SK-N-SH (cell line): ENCODE measurements around the gene MRPL24. TPM values are rescaled to one million over a fixed set of nuclear protein-coding genes. Genes with fewer than 3 reads are reported as not detected.

ENCODE experiments used
- CTCF ChIA-PET: fragments of 300-600, 350-600 bp; formaldehyde crosslinking; extraction: SDS; loops from one replicate; lab custom pipeline; 2021; lab: Yijun Ruan, JAX
- POLR2A ChIA-PET: fragments of 350-600 bp; sonication (Branson Sonifier 250); formaldehyde crosslinking; extraction: SDS; loops from one replicate; lab custom pipeline; 2020; ENCODE audit warnings: antibody characterized with exemption, inconsistent platforms; lab: Yijun Ruan, JAX
- DNase-seq: peaks from one replicate; pipeline ENCODE4 v3.0.0; 2012
- H2AFZ ChIP-seq: fragments of 200-600 bp; sonication (generic); 2 replicates; pipeline ENCODE4 v1.8.1; 2016; ENCODE audit warnings: antibody characterized with exemption, mild to moderate bottlenecking, low read depth
- H3F3A ChIP-seq: fragments of 200-600 bp; sonication (generic); replicated peaks from 2 replicates; pipeline ENCODE3; 2016; ENCODE audit warnings: antibody characterized with exemption, mild to moderate bottlenecking; ENCODE audit not compliant: insufficient read depth
- H3K27ac ChIP-seq, 2 experiments: fragments of 200-500 bp in 1 of 2; fragments of 200-600 bp in 1 of 2; sonication (Bioruptor generic) in 1 of 2; sonication (generic), shearing (Covaris generic) in 1 of 2; 2 replicates each; pipeline versions ENCODE4 v1.5.1 to v1.6.1; 2014 to 2016; ENCODE audit warnings: low read depth in 2 of 2, inconsistent platforms in 1 of 2, low read length in 1 of 2, mild to moderate bottlenecking in 1 of 2, mixed read lengths in 1 of 2
- H3K27me3 ChIP-seq: fragments of 200-600 bp; sonication (generic), shearing (Covaris generic); 2 replicates; pipeline ENCODE4 v1.6.1; 2016; ENCODE audit warnings: mixed run types; ENCODE audit not compliant: insufficient read depth
- H3K36me3 ChIP-seq, 2 experiments: fragments of 200-500 bp in 1 of 2; fragments of 200-600 bp in 1 of 2; sonication (Bioruptor generic) in 1 of 2; sonication (generic) in 1 of 2; replicated peaks in 1 of 2; 2 replicates each; pipeline versions ENCODE3 to v1.5.1; 2014 to 2016; ENCODE audit warnings: low read length in 1 of 2, mild to moderate bottlenecking in 1 of 2; ENCODE audit not compliant: insufficient read depth in 2 of 2, control insufficient read depth in 1 of 2
- H3K4me1 ChIP-seq, 2 experiments: fragments of 200-500 bp in 1 of 2; fragments of 200-600 bp in 1 of 2; sonication (Bioruptor generic) in 1 of 2; sonication (generic), shearing (Covaris generic) in 1 of 2; 2 replicates each; pipeline versions ENCODE4 v1.5.1 to v1.6.1; 2014 to 2016; ENCODE audit warnings: low read depth in 1 of 2, low read length in 1 of 2, mixed run types in 1 of 2; ENCODE audit not compliant: insufficient read depth in 2 of 2, control insufficient read depth in 1 of 2
- H3K4me2 ChIP-seq: fragments of 200-600 bp; sonication (generic), shearing (Covaris generic); 2 replicates; pipeline ENCODE4 v1.6.1; 2017; ENCODE audit warnings: mixed run types
- H3K4me3 ChIP-seq, 2 experiments: fragments of 200-500 bp in 1 of 2; fragments of 200-600 bp in 1 of 2; sonication (Bioruptor generic) in 1 of 2; sonication (generic), shearing (Covaris generic) in 1 of 2; 2 replicates each; pipeline versions ENCODE4 v1.5.1 to v1.8.1; 2014 to 2016; ENCODE audit warnings: low read depth in 2 of 2, inconsistent platforms in 1 of 2, low read length in 1 of 2, mild to moderate bottlenecking in 1 of 2, mixed read lengths in 1 of 2, moderate library complexity in 1 of 2
- H3K79me2 ChIP-seq: fragments of 200-600 bp; sonication (generic); 2 replicates; pipeline ENCODE4 v1.8.1; 2017; ENCODE audit warnings: mild to moderate bottlenecking; ENCODE audit not compliant: insufficient read depth
- H3K9ac ChIP-seq: fragments of 200-600 bp; sonication (generic); 2 replicates; pipeline ENCODE4 v1.6.1; 2017; ENCODE audit warnings: mixed run types
- H3K9me2 ChIP-seq: fragments of 200-600 bp; sonication (generic); 2 replicates; pipeline ENCODE4 v1.6.1; 2017; ENCODE audit warnings: mixed run types
- H3K9me3 ChIP-seq: fragments of 200-600 bp; sonication (generic); 2 replicates; pipeline ENCODE4 v1.6.1; 2017; ENCODE audit warnings: mixed run types, mild to moderate bottlenecking, moderate library complexity
- H4K20me1 ChIP-seq: fragments of 200-600 bp; sonication (generic); 2 replicates; pipeline ENCODE4 v1.6.1; 2017; ENCODE audit warnings: mild to moderate bottlenecking, mixed run types; ENCODE audit not compliant: insufficient read depth
- EP300 ChIP-seq, 2 experiments: IDR thresholded peaks; 2 replicates each; pipeline versions ENCODE4 v1.4.0 to v1.6.1; 2012; ENCODE audit warnings: borderline replicate concordance in 1 of 2, low read depth in 1 of 2, low read length in 1 of 2
- EZH2phosphoT487 ChIP-seq: fragments of 200-600 bp; sonication (generic); IDR thresholded peaks from 2 replicates; pipeline ENCODE4 v1.6.1; 2017; ENCODE audit warnings: low read depth, mixed run types, mild to moderate bottlenecking, antibody characterized with exemption, moderate library complexity, borderline replicate concordance
- FOSL2 ChIP-seq: IDR thresholded peaks from 2 replicates; pipeline ENCODE4 v1.4.0; 2012; ENCODE audit warnings: low read depth, mild to moderate bottlenecking, moderate library complexity, borderline replicate concordance
- FOXJ3 ChIP-seq: sonication (generic); formaldehyde crosslinking; IDR thresholded peaks from 2 replicates; pipeline ENCODE4 v1.5.1; 2020; ENCODE audit warnings: mild to moderate bottlenecking, missing genetic modification reagents
- FOXM1 ChIP-seq: IDR thresholded peaks from 2 replicates; pipeline ENCODE4 v1.4.0; 2012; ENCODE audit warnings: low read depth, mild to moderate bottlenecking
- GABPA ChIP-seq: IDR thresholded peaks from 2 replicates; pipeline ENCODE4 v1.4.0; 2012; ENCODE audit warnings: low read depth, mild to moderate bottlenecking
- IRF3 ChIP-seq: fragments of 150-350 bp; IDR thresholded peaks from 2 replicates; pipeline ENCODE4 v1.6.1; 2016; ENCODE audit warnings: mild to moderate bottlenecking, low read depth, low read length
- NFIC ChIP-seq: IDR thresholded peaks from 2 replicates; pipeline ENCODE4 v1.4.0; 2012; ENCODE audit warnings: borderline replicate concordance
- NRF1 ChIP-seq: IDR thresholded peaks from 2 replicates; pipeline ENCODE4 v1.6.1; 2012; ENCODE audit warnings: low read depth, mild to moderate bottlenecking, low read length
- POLR2AphosphoS5 ChIP-seq: IDR thresholded peaks from 2 replicates; pipeline ENCODE4 v1.6.1; 2012; ENCODE audit warnings: low read depth, low read length
- RCOR1 ChIP-seq: fragments of 150-350 bp; IDR thresholded peaks from 2 replicates; pipeline ENCODE4 v1.6.1; 2017; ENCODE audit warnings: antibody characterized with exemption, low read length
- RFX5 ChIP-seq: IDR thresholded peaks from 2 replicates; pipeline ENCODE4 v1.6.1; 2012; ENCODE audit warnings: mild to moderate bottlenecking, improper control_type of control experiment, low read length
- RXRA ChIP-seq: IDR thresholded peaks from 2 replicates; pipeline ENCODE4 v1.4.0; 2012; ENCODE audit warnings: low read depth, mild to moderate bottlenecking, borderline replicate concordance
- TCF12 ChIP-seq: IDR thresholded peaks from 2 replicates; pipeline ENCODE4 v1.4.0; 2012
- TEAD4 ChIP-seq: IDR thresholded peaks from 2 replicates; pipeline ENCODE4 v1.4.0; 2012; ENCODE audit warnings: mild to moderate bottlenecking, borderline replicate concordance; ENCODE audit not compliant: insufficient read depth
- WGBS: methylation state at CpG from one replicate; pipeline ENCODE4 v1.1.6; 2017; ENCODE audit warnings: low lambda C conversion rate; 5-methylcytosine and 5-hydroxymethylcytosine counted together
- polyA plus RNA-seq, 3 experiments: library from polyadenylated mRNA; depleted of rRNA; stranded (reverse); fragments of >200 nt; gene quantifications; 2 replicates each; pipeline ENCODE4 v1.2.3, GENCODE V29; 2012
- TF ChIP-seq, protein P1 (sequence below): IDR thresholded peaks from 2 replicates; pipeline ENCODE4 v1.4.0; 2012; ENCODE audit warnings: low read depth, borderline replicate concordance
- TF ChIP-seq, protein P2 (sequence below): IDR thresholded peaks from 2 replicates; pipeline ENCODE4 v1.4.0; 2012; ENCODE audit warnings: low read depth, borderline replicate concordance
- TF ChIP-seq, protein P3 (sequence below): IDR thresholded peaks from 2 replicates; pipeline ENCODE4 v1.6.1; 2012; ENCODE audit warnings: mild to moderate bottlenecking, low read depth, low read length, moderate library complexity

MRPL24 gene
- polyA plus RNA-seq, 1 of the 3 experiments (the other 2 are of a cell fraction), result 149 TPM

GRCh38 chr1:156700736-156701531 lies 40.0 kb downstream of the MRPL24 start:
- no peak overlapping the region for H3K4me3 ChIP-seq
- TF ChIP-seq RXRA (no peak), RFX5 (no peak), IRF3 (no peak), FOXM1 (no peak), NFIC (no peak), NRF1 (no peak), TCF12 (no peak), EP300 (IDR thresholded peaks at IDR 0.05; ENCODE audit: borderline replicate concordance in 1 of 2, low read depth in 1 of 2, low read length in 1 of 2) (no peak), EZH2phosphoT487 (no peak), TEAD4 (no peak), GABPA (no peak)
- 87% methylated on average over 8 of the region's 8 CpGs for WGBS
- no peak overlapping the region for H3K4me2 ChIP-seq
- no peaks in the 10 kb centered on the region for H3K27me3 ChIP-seq
- H3K36me3 ChIP-seq, result peaks cover 0 to 18% of the 10 kb centered on the region in 2 experiments
- no peak overlapping the region for H3K9ac ChIP-seq
- POLR2A ChIA-PET, result interaction anchor here (1.1 to 1.8 kb wide), 2 partner anchors 9 to 10 kb away, joined by 6 to 7 read pairs; no protein-coding TSS in a partner anchor
- no peaks in the 10 kb centered on the region for H4K20me1 ChIP-seq
- H3K4me1 ChIP-seq, result peaks cover 26 to 62% of the 10 kb centered on the region in 2 experiments
- CTCF ChIA-PET, result interaction anchor here (1.2 to 45.5 kb wide), 6 partner anchors 5 to 189 kb away, joined by 3 to 2702 read pairs (median 7); partner anchors contain the start of genes CRABP2, ISG20L2, METTL25B and NES
- H3K9me3 ChIP-seq, result no peaks in the 10 kb centered on the region
- H3F3A ChIP-seq, result peaks cover 11% of the 10 kb centered on the region
- no peak overlapping the region for H2AFZ ChIP-seq
- H3K79me2 ChIP-seq, result no peaks in the 10 kb centered on the region
- peak overlapping the region in 1 of 2 experiments; percentile 1; a peak in 1 of 4 replicates for H3K27ac ChIP-seq
- H3K9me2 ChIP-seq, result no peaks in the 10 kb centered on the region
- DNase-seq, result no peak

DNA sequence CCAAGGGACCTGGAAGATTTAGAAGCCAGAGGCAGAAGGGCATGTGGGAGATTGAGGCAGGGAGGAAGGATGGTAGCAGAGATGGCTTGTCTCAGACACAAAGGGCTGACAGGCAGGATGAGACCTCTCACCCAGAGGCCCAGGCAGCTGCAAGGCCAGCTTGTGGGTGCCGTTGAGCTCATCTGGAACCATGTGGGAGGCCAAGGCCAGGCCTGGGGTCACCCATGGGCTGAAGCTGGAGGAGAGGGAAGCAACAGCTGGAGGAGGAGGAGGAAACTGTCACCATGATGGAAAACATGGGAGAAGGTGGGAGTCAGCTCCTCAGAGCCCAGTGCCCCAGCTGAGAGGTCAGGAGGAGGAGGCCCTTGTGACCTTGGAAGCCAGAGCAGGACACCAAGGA lies 41.9 kb downstream of the MRPL24 start:
- no peaks in the 10 kb centered on the region for H3K79me2 ChIP-seq
- DNase-seq, result no peak
- ChIA-PET CTCF (interaction anchor here (0.6 to 45.5 kb wide), 6 partner anchors 4 to 193 kb away, joined by 3 to 2702 read pairs (median 4); partner anchors contain the start of genes CRABP2, ISG20L2, METTL25B and MRPL24), POLR2A (interaction anchor here (0.9 to 2.0 kb wide), 3 partner anchors 8 to 12 kb away, joined by 3 to 7 read pairs (median 4); no protein-coding TSS in a partner anchor)
- peaks cover 0 to 18% of the 10 kb centered on the region in 2 experiments for H3K36me3 ChIP-seq
- H3K9ac ChIP-seq, result no peak overlapping the region
- no peak overlapping the region for H2AFZ ChIP-seq
- H4K20me1 ChIP-seq, result no peaks in the 10 kb centered on the region
- no peaks in the 10 kb centered on the region for H3K9me3 ChIP-seq
- H3K4me2 ChIP-seq, result no peak overlapping the region
- peaks cover 13% of the 10 kb centered on the region for H3F3A ChIP-seq
- no peak overlapping the region; a peak in 1 of 4 replicates for H3K27ac ChIP-seq
- H3K4me3 ChIP-seq, result no peak overlapping the region
- WGBS, result 40% methylated on average over 1 of the region's 1 CpG
- peaks cover 11 to 49% of the 10 kb centered on the region in 2 experiments for H3K4me1 ChIP-seq
- TF ChIP-seq, protein P1, sequence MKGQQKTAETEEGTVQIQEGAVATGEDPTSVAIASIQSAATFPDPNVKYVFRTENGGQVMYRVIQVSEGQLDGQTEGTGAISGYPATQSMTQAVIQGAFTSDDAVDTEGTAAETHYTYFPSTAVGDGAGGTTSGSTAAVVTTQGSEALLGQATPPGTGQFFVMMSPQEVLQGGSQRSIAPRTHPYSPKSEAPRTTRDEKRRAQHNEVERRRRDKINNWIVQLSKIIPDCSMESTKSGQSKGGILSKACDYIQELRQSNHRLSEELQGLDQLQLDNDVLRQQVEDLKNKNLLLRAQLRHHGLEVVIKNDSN, result no peak
- TF ChIP-seq, protein P2, sequence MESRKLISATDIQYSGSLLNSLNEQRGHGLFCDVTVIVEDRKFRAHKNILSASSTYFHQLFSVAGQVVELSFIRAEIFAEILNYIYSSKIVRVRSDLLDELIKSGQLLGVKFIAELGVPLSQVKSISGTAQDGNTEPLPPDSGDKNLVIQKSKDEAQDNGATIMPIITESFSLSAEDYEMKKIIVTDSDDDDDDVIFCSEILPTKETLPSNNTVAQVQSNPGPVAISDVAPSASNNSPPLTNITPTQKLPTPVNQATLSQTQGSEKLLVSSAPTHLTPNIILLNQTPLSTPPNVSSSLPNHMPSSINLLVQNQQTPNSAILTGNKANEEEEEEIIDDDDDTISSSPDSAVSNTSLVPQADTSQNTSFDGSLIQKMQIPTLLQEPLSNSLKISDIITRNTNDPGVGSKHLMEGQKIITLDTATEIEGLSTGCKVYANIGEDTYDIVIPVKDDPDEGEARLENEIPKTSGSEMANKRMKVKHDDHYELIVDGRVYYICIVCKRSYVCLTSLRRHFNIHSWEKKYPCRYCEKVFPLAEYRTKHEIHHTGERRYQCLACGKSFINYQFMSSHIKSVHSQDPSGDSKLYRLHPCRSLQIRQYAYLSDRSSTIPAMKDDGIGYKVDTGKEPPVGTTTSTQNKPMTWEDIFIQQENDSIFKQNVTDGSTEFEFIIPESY, result no peak
- TF ChIP-seq FOXJ3, result no peak
- TF ChIP-seq FOSL2, result no peak
- TF ChIP-seq POLR2AphosphoS5, result no peak
- TF ChIP-seq RCOR1, result no peak
- TF ChIP-seq FOXM1, result no peak
- TF ChIP-seq, protein P3, sequence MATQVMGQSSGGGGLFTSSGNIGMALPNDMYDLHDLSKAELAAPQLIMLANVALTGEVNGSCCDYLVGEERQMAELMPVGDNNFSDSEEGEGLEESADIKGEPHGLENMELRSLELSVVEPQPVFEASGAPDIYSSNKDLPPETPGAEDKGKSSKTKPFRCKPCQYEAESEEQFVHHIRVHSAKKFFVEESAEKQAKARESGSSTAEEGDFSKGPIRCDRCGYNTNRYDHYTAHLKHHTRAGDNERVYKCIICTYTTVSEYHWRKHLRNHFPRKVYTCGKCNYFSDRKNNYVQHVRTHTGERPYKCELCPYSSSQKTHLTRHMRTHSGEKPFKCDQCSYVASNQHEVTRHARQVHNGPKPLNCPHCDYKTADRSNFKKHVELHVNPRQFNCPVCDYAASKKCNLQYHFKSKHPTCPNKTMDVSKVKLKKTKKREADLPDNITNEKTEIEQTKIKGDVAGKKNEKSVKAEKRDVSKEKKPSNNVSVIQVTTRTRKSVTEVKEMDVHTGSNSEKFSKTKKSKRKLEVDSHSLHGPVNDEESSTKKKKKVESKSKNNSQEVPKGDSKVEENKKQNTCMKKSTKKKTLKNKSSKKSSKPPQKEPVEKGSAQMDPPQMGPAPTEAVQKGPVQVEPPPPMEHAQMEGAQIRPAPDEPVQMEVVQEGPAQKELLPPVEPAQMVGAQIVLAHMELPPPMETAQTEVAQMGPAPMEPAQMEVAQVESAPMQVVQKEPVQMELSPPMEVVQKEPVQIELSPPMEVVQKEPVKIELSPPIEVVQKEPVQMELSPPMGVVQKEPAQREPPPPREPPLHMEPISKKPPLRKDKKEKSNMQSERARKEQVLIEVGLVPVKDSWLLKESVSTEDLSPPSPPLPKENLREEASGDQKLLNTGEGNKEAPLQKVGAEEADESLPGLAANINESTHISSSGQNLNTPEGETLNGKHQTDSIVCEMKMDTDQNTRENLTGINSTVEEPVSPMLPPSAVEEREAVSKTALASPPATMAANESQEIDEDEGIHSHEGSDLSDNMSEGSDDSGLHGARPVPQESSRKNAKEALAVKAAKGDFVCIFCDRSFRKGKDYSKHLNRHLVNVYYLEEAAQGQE, result no peak
- no peaks in the 10 kb centered on the region for H3K27me3 ChIP-seq
- no peaks in the 10 kb centered on the region for H3K9me2 ChIP-seq
